Measurements from ENCODE around the gene ALOX5.

ALOX5 gene

GRCh38 chr10:45425621-45426563 is 51.9 kb downstream of the ALOX5 start:
- DNase-seq, result no peak

GRCh38 chr10:45427262-45427969 is 53.4 kb downstream of the ALOX5 start:
- DNase-seq, result no peak

- no peak for DNase-seq
Measured at GRCh38 chr10:45427970-45428366, 54.0 kb downstream of the ALOX5 start.

GRCh38 chr10:45428611-45429510 is 54.8 kb downstream of the ALOX5 start:
- no peak for DNase-seq

GRCh38 chr10:45429790-45430189 is 55.8 kb downstream of the ALOX5 start:
- DNase-seq, result no peak

GRCh38 chr10:45432113-45432512 is 58.1 kb downstream of the ALOX5 start:
- DNase-seq, result no peak

- no peak for DNase-seq
Measured at GRCh38 chr10:45432700-45433472, 58.9 kb downstream of the ALOX5 start.

GRCh38 chr10:45433716-45434469 is 59.9 kb downstream of the ALOX5 start:
- DNase-seq, result no peak

GRCh38 chr10:45437587-45438465 is 63.8 kb downstream of the ALOX5 start:
- DNase-seq, result no peak

- DNase-seq, result no peak
Measured at GRCh38 chr10:45438466-45439090, 64.6 kb downstream of the ALOX5 start.

GRCh38 chr10:45439365-45439764 is 65.3 kb downstream of the ALOX5 start:
- DNase-seq, result no peak

- DNase-seq, result no peak
Measured at GRCh38 chr10:45439873-45440272, 65.9 kb downstream of the ALOX5 start.

GRCh38 chr10:45440511-45441062 is 66.6 kb downstream of the ALOX5 start:
- no peak for DNase-seq

- DNase-seq, result no peak
Measured at GRCh38 chr10:45441239-45442190, 67.5 kb downstream of the ALOX5 start.

- no peak for DNase-seq
Measured at GRCh38 chr10:45442251-45442650, 68.2 kb downstream of the ALOX5 start.

- no peak for DNase-seq
Measured at GRCh38 chr10:45442662-45443061, 68.6 kb downstream of the ALOX5 start.

- DNase-seq, result no peak
Measured at GRCh38 chr10:45443101-45444009, 69.3 kb downstream of the ALOX5 start.

All from NCI-H510A treated with DMSO at 0.1 percent for 48 hours (cell line).